AG04449 (cell line): ENCODE results near the gene KMT2C.

ENCODE experiments used
- CTCF ChIA-PET: fragments of 350-600 bp; formaldehyde crosslinking; extraction: SDS; loops from one replicate; lab custom pipeline; 2021; ENCODE audit warnings: antibody characterized with exemption; lab: Yijun Ruan, JAX
- POLR2A ChIA-PET: fragments of 400-600, 350-600 bp; formaldehyde crosslinking; extraction: SDS; loops from one replicate; lab custom pipeline; 2020; ENCODE audit warnings: antibody characterized with exemption, inconsistent platforms; lab: Yijun Ruan, JAX
- DNase-seq: peaks from one replicate; pipeline ENCODE4 v3.0.0-alpha.2; 2010; ENCODE audit warnings: low read depth, low spot score
- H3K4me3 ChIP-seq: 2 replicates; pipeline ENCODE4 v1.5.1; 2011; ENCODE audit warnings: low read depth, mild to moderate bottlenecking, control low read depth, low read length
- CTCF ChIP-seq: IDR thresholded peaks from one replicate; pipeline ENCODE4 v1.5.1; 2011; ENCODE audit warnings: mild to moderate bottlenecking, moderate library complexity, low read length, control low read depth, inconsistent platforms; ENCODE audit not compliant: insufficient read depth; ENCODE audit errors: missing control alignments

Gene KMT2C

DNA sequence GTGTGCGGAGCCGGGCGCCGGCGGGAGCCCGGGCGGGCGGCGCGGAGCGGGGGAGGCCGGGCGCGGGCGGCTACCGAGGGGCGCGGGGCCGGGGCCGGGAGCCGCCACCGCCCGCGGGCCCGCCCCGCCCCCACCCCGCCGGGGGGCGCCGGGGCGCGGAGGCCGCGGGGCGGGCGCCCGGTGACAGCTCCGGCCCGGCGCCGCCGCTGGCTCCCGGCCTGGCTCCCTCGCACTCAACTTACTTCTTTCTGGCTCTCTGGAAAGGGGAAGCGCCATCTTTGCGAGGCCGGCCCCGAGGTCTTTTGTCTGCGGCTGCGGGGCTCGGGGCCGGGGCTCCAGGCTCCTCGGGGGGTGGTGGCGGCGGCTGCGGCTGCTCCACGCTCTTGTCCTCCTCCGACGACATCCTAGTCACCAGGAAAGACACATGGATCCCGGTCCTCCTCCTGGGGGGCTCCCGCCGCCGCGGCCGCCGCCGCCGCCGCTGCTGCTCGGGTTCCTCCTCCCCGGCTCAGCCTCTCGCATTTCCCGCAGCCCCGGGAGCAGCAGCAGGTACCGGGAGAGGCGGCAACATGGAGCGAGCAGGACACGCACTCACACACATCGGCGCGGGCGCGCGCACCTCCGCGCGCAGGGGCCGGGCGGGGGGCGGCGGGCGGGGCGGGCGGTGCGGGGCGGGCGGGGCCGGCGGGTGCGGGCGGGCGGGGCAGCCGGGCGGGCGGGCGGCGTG lies at the start of gene KMT2C:
Gene KMT2C (minus strand): TSS at position 620 of the 727 bp plus-strand sequence. CDS start 217 bp downstream, at position 403.
- no peak for TF ChIP-seq CTCF
- DNase-seq = no peak
- peak within 1 kb of the TSS; percentile 70 for H3K4me3 ChIP-seq
- ChIA-PET POLR2A (no interaction called here), CTCF (no interaction called here)

- DNase-seq = no peak
- no peak for TF ChIP-seq CTCF
- ChIA-PET CTCF (no interaction called here), POLR2A (no interaction called here)
- no peak overlapping the region for H3K4me3 ChIP-seq
Measured at GRCh38 chr7:152481082-152481481, 45.3 kb upstream of the KMT2C start.

DNA sequence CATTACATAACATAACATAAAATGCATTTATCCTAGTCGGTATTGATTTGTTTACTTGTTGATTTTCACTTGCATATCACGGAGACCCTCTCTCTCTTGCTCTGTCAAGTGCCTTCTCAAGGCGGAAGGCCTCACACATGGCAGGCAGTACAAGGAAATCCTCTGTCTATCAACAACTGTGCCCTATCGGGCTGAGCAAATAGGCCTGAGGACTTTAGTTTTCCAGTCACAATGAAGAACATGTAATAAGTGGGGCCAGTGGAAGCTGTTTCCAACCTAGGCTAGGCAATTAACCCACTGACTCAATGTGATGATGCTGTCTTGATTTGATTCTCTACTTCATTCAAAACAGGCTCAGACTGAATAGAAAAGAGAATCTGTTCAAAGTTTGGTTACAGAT lies 44.9 kb upstream of the KMT2C start:
- no peak for TF ChIP-seq CTCF
- no peak for DNase-seq
- CTCF ChIA-PET = no interaction called here
- no peak overlapping the region for H3K4me3 ChIP-seq
- POLR2A ChIA-PET = no interaction called here

DNA sequence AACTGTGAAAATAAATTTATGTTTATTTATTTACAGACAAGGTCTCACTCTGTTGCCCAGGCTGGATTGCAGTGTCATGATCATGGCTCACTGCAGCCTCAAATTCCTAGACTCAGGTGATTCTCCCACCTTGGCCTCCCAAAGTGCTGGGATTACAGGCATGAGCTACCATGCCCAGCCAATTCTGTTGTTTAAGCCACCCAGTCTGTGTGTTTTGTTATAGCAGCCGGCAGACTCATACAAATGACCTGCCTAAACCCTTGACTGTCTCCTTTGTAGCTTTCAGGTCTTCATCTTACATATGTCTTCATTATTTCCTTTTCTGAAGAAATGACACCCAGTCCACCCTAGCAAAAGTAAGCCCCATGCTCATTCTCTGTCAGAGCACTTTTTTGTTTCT lies 43.8 kb upstream of the KMT2C start:
- no peak for DNase-seq
- ChIA-PET POLR2A (no interaction called here), CTCF (no interaction called here)
- no peak for TF ChIP-seq CTCF
- H3K4me3 ChIP-seq = no peak overlapping the region

DNA sequence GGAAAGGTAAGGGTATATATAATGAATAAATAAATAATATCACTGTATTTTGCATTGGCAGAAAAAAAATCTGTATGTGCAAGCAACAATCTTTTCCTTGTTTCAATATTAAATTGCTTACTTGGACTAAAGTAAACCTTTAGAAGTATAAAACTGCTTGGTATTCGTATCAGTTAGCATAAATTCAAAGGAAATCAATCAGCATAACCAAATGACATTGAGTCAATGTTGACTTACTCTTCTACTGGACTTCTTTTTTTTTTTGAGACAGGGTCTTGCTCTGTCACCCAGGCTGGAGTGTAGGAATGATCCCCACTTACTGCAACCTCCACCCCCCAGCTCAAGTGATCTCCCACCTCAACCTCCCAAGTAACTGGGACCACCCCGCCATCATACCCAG lies 42.3 kb upstream of the KMT2C start:
- ChIA-PET POLR2A (no interaction called here), CTCF (no interaction called here)
- H3K4me3 ChIP-seq = no peak overlapping the region
- TF ChIP-seq CTCF = no peak
- no peak for DNase-seq

- CTCF ChIA-PET = no interaction called here
- POLR2A ChIA-PET = interaction anchor here (1.0 kb wide), 1 partner anchor 13 kb away, joined by 3 read pairs; no protein-coding TSS in a partner anchor
- H3K4me3 ChIP-seq = no peak overlapping the region
- TF ChIP-seq CTCF = no peak
- no peak for DNase-seq
Measured at GRCh38 chr7:152477079-152477478, 41.3 kb upstream of the KMT2C start.
